Epithelial cell of esophagus (primary cell): ENCODE data around the gene ANKRD60.

Experiments used
- DNase-seq: peaks from one replicate; pipeline ENCODE4 v3.0.0; 2010; ENCODE audit warnings: low read depth
- H3K4me3 ChIP-seq: 2 replicates; pipeline ENCODE4 v1.5.1; 2011; ENCODE audit warnings: mild to moderate bottlenecking, low read length, control low read depth
- TF ChIP-seq, protein P1 (sequence below): IDR thresholded peaks from 2 replicates; pipeline ENCODE4 v1.5.1; 2011; ENCODE audit warnings: low read depth, mild to moderate bottlenecking, low read length, control low read depth, inconsistent platforms; ENCODE audit not compliant: insufficient read depth; ENCODE audit errors: missing control alignments

The ANKRD60 gene

GRCh38 chr20:58196402-58197184 is 31.9 kb downstream of the ANKRD60 start:
- H3K4me3 ChIP-seq = no peak overlapping the region
- TF ChIP-seq, protein P1, sequence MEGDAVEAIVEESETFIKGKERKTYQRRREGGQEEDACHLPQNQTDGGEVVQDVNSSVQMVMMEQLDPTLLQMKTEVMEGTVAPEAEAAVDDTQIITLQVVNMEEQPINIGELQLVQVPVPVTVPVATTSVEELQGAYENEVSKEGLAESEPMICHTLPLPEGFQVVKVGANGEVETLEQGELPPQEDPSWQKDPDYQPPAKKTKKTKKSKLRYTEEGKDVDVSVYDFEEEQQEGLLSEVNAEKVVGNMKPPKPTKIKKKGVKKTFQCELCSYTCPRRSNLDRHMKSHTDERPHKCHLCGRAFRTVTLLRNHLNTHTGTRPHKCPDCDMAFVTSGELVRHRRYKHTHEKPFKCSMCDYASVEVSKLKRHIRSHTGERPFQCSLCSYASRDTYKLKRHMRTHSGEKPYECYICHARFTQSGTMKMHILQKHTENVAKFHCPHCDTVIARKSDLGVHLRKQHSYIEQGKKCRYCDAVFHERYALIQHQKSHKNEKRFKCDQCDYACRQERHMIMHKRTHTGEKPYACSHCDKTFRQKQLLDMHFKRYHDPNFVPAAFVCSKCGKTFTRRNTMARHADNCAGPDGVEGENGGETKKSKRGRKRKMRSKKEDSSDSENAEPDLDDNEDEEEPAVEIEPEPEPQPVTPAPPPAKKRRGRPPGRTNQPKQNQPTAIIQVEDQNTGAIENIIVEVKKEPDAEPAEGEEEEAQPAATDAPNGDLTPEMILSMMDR = no peak
- no peak for DNase-seq

- TF ChIP-seq, protein P1 = no peak
- DNase-seq = no peak
These were observed 33.4 kb downstream of the ANKRD60 start for GRCh38 chr20:58195047-58195446.

GRCh38 chr20:58194175-58194791 is 34.2 kb downstream of the ANKRD60 start:
- DNase-seq = no peak
- H3K4me3 ChIP-seq = no peak overlapping the region
- TF ChIP-seq, protein P1 = no peak

More at GRCh38 chr20:58195047-58195446, 33.4 kb downstream of the ANKRD60 start:
- no peak overlapping the region for H3K4me3 ChIP-seq

- DNase-seq = no peak
- H3K4me3 ChIP-seq = no peak overlapping the region
- TF ChIP-seq, protein P1 = peak; percentile 38
These were observed 35.9 kb downstream of the ANKRD60 start for GRCh38 chr20:58192567-58192966.

DNA sequence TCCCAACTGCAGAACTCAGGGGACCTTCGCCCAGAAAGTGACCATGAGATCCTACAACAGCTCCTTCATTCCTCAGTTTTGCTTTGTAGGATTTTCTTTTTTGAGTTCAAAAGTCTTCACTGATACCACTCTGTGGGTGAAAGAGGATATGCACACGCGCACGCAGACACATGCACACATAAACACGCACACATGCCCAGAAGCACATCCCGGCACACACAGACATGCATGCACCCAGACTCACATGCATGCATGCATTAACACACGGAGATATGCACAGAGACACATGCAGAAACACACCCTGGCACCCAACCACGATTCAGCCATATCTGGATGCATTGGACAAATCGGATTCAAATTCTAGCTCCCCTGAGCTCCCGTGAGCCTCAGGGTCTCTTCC is 36.4 kb downstream of the ANKRD60 start:
- TF ChIP-seq, protein P1 = no peak
- DNase-seq = no peak
- H3K4me3 ChIP-seq = no peak overlapping the region

DNA sequence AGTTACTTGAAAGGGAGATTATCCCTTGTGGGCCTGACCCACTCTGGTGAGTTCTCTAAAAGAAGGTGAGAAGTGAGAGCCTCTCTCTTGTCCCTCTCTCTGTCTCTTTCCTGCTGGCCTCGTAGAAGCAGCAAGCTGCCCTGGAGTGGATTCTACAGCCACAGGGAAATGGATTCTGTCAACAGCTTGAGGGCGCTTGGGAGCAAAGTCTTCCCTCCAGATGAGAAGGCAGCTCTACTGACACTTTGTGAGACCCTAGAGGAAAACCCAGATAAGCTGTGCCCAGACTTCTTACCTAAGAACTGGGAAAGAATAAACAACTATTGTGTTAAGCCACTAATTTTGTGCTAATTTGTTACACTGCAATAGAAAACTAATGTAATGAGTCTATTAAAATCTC is 39.9 kb downstream of the ANKRD60 start:
- TF ChIP-seq, protein P1 = no peak
- DNase-seq = no peak

More for the DNA sequence above, 39.9 kb downstream of the ANKRD60 start:
- H3K4me3 ChIP-seq = no peak overlapping the region
